HG03575 (cell line): ENCODE data around the gene DOK4.

Experiments used
- ATAC-seq: cut with Tn5 transposase; IDR thresholded peaks from one replicate; pipeline ENCODE4 v1.9.1; 2021; ENCODE audit not compliant: unreplicated experiment, insufficient number of reproducible peaks, low FRiP score; ENCODE audit errors: extremely low read depth

DOK4 gene

DNA sequence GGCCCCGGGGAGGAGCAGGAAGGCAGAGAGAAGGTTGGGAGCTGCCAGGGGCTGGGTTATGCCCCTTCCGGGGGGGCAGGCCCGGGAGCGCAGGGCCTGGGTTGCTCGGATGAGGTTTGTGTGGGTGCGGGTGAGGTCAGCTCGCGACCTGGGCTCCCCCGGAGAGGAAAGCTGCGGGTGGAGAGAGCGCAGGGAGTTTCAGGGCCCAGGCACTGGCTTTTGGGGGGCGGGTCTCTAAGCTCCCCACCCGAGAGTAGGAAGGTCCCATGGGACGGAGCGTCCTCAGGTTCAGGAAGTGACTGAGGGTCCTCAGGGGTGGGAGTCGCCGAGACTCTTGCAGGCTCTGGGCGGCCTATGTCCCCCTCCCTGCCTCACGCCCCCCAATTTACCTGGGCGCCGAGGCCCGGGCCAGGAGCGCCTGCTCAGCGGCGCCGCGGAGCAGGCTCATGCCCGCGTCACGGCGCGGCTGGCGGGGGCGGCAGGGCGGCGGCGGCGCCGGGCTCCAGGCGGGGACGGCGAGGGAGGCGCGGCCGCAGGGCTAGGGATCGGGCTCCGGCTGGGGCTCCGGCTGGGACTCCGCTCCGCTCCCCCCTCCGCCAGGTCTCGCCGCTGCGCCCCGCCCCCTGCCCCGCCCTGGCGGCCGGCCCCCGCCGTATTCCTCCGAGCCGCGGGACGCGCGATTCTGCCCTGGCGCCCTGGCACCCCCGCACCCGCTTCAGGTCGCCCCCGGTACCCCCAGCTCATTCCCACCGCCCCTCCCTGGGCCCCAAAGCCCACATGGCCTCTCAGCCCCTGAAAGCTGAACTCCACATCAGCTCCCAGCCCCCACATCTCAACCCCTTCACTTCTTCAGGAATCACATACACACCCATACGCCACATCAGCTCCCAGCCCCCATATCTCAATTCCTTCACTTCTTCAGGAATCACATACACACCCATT lies at the start of gene DOK4:
Gene DOK4, minus strand, starts transcription at position 578 of the 942 bp plus-strand sequence. CDS start 6,986 bp downstream, outside the sequence.
- ATAC-seq = no peak

DNA sequence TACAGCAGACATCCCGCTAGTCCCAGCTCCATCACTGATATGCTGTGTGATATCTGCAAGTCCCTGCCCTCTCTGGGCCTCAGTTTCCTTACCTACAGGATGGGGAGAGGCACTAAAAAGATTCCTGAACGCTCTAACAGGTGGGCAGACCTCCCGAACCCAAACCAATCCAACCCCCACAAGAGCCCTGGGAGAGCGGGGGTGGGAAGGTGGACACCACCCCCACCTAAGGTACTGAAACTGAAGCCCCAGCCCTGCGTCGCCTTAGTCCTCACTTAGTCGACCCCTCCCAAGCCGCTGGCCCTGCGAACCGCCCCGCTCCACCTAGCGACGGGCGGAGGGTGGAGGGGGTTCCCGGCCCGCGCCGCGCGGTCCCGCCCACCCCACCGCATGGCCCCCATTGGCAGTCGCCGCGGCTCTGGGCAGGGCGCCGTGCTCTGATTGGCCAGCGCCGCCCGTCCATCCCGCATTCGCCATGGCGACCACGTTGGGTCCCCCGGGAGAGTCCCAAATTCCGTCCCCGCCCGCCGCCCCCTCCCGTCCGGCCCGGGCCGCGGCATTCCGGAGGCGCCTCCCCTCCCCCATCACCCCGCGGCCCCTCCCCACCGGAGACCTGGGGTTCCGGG lies 49.5 kb upstream of the DOK4 start:
- ATAC-seq = no peak

DNA sequence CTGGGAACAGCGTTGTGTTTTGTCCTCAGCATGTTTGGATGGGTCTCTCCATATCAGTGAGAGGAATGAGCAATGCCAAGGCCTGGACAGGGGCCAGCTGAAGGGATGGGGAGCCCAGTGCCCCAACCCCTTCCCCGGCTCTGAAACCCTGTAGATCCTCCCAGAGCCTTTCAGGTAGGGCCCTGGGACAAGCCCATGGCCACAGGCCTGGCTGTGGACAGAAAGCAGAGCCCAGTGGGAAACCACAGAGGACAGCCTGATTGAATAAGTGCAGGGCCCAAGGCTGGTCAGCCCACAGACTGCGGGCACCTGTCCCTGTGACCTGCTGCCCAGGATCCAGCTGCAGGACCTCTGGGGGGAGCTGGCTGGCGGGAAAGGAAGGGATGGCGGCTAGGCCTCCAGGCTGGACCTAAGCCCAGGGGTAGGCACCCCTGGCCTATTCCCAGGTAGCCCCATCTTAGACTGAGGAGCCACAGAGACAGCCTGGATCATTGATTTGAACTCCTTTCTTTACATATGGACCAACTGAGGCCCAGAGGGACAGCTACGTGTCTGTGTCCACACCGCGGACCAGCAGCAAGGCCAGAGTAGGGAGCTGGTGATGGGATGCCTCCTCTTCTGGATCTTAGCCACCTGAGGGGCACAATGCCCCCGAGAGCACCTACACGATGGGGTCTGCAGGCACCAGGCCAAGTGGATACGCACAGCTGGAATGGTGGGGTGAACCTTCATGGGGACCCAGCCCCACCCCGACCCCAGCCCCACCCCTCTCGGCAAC lies 48.8 kb upstream of the DOK4 start:
- no peak for ATAC-seq

DNA sequence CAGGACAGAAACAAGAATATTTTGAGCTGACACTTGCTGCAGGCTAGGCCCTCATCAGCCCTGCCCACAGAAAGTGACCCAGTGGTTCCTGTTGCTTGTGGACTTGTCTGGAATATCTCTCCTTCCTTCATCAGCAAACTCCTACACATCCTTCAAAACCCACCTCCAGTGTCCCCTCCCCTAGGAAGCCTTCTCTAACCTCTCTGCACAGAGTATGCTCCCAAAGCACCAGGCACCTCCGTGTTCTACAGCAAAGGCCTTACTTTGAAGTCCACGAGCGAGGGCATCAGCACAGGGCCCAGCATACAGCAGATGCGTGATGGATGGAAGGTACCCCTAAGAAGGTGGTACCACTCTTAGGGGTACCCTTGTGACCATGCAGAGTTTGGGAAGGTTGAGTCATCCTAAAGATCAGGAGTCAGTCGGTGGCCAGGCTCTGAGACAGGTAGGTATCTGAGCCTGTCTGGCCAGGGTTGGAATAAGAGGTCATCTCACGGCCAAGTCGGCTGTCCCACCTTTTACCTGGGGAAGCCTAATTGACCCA lies 48.1 kb upstream of the DOK4 start:
- no peak for ATAC-seq

DNA sequence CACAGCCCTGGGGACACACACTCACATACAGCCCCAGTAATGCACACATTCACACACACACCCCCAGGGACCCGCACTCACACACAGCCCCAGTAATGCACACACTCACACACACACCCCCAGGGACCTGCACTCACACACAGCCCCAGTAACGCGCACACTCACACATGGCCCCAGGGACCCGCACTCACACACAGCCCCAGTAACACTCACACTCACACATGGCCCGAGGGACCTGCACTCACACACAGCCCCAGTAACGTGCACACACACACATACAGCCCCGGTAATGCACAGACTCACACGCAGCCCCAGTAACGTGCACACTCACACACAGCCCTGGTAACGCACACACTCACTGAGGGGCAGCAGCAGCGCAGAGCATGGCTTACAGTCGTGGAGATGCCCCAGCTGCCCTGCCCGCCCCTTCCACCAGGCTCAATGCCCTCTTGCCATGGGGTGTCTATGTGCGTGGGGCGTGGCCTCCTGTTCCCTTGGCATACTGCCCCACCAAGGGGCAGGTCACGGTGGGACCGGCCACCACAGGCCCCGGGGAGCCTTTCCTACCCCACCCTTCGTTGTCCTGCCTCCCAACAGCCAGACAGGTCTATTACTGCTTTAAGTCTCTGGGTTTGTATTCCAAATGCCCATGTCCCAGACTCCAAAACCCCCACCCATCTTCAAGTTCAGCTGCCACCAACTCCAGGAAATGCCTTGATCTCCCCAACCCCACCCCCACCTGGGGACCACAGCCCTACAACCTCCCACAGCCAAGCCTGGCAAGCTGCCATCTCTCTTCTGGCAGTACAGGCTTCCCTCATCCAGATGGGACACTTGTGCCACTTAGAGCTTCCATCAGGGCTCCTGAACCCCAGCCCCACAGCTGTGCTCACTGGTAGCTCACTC lies 47.4 kb upstream of the DOK4 start:
- no peak for ATAC-seq

DNA sequence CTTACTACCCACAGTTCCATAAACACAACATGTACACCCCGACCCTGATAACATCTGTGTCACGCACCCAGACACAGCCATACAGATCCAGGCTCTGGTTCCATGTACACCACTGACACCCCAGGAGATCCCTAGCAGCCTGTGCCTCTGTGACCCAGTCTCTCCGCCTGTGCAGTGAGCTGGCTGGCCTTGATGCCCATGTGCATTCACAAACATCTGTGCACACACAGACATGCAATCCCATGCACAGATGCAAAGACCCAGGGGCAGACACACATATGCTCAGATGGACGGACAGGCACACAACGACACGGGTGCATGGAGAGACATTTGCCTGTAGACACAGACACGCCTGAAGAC lies 46.0 kb upstream of the DOK4 start:
- no peak for ATAC-seq

DNA sequence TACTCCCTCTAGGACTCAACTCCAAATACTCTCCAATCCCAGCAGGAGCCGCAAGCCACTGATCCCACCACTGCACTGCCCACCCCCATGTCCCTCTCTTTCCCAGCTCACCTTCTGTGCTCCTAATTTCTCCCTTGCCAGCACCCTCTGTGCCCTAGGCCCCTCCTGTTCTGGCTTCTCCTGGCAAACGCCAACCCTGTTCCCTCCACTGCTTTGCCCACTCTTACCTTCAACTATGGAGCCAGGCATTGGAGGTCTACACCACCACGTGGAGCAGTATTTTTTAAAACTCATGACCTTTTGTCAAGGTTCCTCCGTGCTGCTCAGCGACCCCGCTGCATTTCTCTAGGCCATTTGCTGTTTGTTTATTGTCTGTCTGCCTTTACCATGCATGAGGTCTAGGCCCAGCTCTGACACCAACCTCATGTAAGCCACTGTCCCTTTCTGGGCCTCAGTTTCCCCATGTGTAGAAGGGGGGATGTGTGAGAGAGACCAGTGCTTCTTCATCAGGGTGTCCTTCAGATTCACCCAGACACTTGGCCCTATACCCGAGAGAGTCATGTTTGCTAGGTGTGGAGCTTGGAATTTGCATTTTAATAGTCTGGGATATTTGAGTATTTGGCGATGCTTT lies 45.5 kb upstream of the DOK4 start:
- no peak for ATAC-seq

DNA sequence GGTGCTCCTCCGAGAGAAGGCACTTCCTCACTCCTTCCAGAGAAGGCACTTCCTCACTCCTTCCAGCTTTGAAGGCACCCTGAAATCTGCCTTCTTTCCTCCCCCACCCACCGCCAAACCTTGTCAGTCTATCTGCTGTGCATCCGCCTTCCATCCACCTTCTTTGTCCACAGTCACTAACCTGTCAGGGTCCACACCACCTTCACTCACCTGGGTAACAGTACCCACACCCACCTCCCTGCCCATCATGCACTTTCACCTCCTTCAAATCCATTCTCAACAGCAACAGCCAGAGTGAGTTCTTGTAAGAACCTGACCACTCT lies 44.9 kb upstream of the DOK4 start:
- no peak for ATAC-seq

DNA sequence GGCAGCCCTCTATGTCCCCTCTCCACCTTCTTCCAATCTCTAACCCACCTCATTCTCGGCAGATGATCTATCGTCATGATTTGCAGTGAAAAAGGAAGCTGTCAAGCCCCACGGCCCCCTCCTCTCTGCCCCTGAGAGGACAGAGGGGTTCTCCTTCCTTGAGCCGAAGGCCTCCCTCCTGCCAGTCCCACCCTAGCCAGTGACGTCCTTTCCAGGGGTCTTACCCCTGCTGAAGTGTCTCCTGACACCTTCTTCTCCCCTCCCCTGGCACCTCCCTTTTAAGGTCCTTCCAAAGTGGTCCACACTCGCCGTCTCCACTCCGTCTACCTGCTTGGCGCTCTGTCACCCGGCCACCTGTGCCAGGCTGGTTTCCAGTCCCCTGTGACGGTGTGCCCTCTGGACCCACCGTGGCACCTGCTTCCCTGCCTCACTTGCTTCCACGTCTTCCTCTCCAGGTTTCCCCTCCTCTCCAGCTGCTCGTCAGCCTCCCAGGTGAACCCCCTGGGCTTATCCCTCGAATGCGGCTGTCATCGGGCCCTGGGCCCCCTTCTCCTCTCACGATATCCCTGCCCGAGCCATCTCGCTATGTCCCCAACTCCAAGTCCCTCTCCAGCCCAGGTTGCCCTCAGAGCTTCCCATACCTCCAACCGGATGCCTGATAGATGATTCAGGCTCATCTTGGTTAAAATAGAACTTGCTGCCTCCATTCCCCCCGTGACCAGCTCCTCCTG lies 44.4 kb upstream of the DOK4 start:
- ATAC-seq = no peak

DNA sequence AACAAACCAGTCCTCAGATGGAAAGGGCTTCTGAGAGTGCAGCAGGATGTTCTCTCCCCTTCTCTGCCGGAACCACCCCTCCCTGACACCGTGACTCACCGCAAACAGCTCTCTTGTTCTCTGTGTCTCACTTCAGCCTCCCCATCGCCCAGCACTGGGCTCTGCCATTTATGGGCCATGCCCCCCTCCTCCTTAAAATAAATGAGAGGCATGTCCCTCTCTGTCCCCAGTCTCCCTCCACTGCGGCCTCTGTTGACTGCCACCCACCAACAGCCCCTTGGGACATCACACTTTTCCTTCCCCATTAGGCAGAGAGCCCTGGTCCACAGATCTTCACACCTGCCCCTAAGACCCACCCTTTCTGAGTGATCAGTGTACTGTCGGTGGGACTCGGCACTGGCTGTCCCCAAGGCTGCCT lies 43.8 kb upstream of the DOK4 start:
- ATAC-seq = no peak

DNA sequence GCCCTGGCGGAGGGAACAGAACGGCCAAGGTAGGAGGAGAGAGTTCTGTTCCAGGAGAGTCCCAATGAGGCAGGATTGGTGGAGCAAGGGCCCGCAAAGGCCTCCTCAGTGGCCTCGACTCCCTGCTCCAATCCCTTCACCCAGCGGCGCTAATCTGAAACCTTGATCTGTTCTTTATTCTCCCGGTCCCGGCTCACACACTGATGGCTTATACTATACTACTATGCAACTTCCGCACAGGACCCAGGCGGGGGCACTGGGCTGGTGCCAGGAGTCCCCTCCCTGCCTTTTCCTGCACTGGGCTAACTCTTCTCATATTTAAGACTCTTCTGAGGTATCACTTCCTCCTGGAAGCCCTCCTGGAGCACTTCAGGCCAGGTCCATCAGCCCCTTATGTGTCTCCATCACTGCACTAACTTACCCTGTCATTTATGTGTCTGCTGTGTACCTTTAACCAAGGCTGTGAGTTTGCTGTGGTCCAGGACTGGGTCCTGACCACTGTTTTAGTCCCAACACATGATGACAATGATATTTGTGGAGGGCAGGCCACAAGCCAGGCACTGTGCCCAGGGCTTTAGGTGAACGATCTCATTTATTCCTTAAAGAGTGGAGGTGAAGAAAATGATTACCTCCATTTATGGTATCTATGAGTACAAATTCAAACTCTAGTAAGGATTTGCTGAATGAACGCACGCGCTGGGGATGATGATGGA lies 43.3 kb upstream of the DOK4 start:
- no peak for ATAC-seq

DNA sequence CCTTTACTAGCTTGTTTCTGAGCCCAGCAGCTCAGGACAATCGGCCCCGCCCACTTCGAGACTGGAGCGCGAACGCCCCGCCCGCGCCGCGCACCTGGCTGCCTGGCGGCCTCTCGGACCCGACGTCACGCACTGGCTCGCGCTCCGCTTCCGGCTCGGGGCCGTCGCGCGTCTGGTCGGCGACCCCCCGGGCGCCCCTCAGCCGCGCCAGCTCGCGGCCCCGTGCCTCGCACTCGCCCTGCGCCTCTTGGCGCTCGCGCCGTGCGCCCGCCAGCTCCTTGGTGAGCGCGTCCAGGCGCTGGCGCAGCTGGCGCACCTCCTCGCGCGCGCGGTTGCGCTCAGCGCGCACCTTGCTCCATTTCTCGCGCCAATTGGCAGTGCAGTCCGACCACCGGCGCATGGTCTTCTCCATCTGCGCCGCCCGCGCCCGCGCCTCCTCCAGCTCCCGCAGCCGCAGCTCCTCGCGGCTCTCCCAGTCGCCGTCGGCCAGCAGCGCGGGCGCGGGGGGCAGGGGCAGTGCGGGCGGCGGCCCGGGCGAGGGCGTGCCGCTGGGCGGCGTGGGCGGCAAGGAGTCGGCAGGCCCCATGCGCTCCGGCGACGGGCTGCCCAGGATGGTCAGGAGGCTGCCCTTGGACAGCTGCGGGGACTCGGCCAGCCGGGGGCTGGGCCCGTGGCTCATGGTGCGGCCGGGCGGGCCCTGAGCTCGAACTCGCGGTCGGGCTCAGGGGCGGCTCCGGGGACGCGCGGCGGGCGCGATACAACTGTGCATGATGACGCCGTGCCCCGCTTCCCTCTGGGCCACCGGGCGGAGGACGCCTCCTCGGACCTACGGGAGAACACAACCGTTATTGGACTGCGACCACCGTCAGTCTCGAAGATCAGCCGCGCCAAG lies 42.5 kb upstream of the DOK4 start:
- ATAC-seq = no peak

DNA sequence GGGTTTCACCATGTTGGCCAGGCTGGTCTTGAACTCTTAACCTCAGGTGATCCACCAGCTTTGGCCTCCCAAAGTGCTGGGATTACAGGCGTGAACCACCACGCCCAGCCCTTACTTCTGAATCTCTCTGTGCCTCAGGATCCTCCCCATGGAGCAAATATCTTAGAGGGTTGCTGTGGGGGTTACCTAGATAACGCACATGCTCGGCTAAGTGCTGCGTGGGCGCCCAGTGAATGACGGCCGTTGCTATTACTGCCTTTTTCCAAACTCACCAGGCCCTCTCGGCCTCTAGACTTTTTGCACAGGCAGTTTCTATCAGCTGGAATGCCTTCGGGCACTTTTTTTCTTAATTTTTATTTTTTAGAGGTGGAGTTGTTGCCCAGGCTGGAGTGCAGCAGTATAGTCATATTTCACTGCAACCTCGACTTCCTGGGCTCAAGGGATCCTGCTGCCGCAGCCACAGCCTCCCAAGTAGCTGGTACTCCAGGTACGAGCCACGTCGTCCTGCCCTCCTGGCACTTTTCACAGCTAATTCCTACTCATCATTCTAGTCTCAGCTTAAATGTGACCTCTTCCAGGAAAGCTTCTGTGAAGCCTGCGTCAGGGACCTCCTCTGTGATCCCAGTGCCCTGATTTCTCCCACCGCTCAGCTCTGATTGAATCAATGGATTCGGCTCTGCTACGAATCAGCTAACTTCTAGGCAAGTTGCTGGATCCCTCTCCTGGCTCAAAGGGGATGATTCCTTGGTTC lies 41.5 kb upstream of the DOK4 start:
- no peak for ATAC-seq

DNA sequence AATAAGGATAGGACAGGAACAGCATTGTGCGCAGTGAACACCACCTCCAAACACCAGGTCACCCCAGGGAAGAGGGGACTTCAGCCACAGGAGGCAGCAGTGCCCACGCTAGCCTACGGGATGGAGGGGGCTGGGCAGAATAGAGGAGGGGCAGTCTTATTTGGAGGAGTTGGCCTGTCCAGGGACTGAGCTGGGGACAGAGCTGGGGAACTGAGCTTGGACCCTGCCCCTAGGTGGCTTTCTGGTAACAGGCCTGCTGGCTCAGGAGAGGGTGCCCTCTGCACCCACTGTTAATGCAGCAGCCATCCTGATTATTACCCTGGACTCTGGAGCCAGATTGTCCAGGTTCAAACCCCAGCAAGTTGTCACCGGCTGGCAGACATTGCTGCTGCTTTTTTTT lies 40.7 kb upstream of the DOK4 start:
- no peak for ATAC-seq

DNA sequence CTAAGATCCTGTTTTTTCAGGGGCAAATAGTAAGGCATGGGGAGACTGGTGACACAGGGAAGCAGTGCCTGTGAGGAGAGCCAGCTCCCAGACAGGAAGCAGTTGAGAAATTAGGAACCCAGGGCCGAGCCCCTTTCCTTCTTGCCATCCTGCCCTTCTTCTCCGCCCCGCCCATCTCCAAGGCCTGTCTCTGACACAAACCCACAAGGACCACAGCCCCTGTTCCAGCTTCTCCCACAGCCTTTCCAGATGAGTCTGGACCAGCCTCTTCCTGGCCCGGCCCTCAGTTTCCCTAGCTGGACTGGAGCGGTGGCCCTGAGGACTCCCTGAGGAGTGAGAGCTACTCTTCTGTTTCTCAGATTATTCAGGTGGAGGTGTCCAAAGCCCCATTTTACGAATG lies 40.2 kb upstream of the DOK4 start:
- no peak for ATAC-seq

DNA sequence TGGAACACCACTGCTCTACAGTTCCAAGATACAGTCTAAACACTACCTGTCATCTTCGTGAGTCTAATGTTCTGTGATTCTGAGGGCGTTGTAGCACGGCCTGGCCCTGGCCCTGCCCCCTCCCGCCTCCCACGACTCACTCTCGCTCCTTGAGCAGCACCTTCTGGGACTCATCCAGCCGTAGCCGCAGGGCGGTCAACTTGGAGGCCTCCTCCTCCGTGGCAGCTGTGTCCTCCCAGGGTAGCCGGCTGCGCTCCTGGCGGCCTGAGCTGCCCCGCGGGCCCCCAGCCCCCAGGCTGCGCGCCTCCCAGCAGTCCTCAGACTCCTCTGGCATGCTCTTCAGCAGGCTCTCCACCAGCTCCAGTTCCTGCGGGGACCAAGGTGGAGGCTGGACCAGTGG lies 39.5 kb upstream of the DOK4 start:
- ATAC-seq = no peak
